Measurements from ENCODE around the gene ESAM.

DNA sequence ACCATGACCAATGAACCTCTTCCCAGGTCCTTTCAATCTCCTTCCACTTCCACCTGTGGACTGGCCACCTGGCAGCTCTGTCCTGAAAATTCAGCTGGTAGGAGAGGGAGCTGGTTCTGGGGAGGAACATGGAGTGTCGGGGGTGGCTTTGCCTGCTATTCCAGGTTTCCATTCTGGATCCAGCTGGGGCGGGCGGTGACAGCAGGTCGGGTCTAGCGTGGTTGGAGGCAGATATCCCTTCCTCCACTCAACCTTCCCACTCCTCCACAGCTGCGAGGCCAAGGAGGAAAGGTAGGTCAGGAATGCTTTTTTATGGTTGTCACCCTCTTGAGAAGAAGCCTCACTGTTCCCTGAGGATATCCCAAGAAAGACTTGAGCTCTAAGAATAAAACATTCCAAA, 19.0 kb downstream of the ESAM start:
- TF ChIP-seq, protein P1, sequence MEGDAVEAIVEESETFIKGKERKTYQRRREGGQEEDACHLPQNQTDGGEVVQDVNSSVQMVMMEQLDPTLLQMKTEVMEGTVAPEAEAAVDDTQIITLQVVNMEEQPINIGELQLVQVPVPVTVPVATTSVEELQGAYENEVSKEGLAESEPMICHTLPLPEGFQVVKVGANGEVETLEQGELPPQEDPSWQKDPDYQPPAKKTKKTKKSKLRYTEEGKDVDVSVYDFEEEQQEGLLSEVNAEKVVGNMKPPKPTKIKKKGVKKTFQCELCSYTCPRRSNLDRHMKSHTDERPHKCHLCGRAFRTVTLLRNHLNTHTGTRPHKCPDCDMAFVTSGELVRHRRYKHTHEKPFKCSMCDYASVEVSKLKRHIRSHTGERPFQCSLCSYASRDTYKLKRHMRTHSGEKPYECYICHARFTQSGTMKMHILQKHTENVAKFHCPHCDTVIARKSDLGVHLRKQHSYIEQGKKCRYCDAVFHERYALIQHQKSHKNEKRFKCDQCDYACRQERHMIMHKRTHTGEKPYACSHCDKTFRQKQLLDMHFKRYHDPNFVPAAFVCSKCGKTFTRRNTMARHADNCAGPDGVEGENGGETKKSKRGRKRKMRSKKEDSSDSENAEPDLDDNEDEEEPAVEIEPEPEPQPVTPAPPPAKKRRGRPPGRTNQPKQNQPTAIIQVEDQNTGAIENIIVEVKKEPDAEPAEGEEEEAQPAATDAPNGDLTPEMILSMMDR (conservative IDR thresholded peaks at IDR 0.05) = no peak
- TF ChIP-seq ZFX (IDR thresholded peaks at IDR 0.05) = no peak

All from C4-2B (cell line).